ENCODE data around the gene ALPL.
A peak's percentile ranks its signal among the peaks of the same experiment; 100 is the strongest.

ALPL gene

DNA sequence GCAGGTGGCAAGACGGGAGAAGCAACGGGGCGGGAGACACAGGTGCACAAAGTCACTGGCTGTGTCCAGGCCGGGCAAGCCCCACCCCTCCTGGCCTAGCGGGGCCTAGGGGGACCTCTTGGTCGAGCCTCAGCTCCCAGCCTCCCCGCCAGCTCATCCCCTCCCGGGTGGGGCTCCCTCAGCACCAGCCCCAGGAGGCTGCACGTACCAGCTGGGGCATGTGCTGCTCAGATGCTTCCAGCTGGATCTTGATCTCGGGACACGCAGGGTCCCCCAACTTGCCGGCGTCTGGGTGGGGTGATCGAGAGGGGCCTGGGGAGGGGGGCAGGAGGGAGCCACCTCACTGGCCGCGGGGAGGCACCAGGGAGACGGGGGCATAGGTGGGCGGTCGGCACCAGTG, 88.5 kb downstream of the ALPL start:
- H3K27me3 Mint-ChIP-seq, result peaks cover 8% of the 10 kb centered on the region
- no peaks in the 10 kb centered on the region for H3K4me1 Mint-ChIP-seq (ENCODE audit: low read depth)
- H3K9me3 Mint-ChIP-seq, result no peaks in the 10 kb centered on the region
- H3K27ac Mint-ChIP-seq, result no peak overlapping the region
- no peak for DNase-seq
- no peak overlapping the region for H3K4me3 Mint-ChIP-seq
- H3K36me3 Mint-ChIP-seq (ENCODE audit: low read depth), result no peaks in the 10 kb centered on the region

DNA sequence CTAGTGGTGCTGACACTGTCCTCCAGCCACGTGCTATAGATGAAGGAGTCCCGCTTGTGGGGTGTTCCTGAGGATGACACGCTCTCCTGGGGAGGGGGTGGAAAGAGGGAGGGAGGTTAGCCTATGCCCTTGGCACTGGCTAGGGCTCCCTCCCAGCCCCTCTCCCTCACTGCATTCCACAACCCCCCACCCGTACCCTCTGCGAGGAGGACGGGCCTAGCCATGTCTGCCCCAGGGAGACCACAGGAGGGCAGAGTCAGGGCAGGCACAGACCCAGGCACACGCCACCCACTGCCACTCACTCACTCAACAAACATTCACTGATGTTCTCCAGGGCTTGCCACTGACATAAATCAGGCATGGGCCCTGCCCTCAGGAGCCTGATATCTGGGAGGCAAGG, 89.2 kb downstream of the ALPL start:
- no peak overlapping the region for H3K4me3 Mint-ChIP-seq
- no peaks in the 10 kb centered on the region for H3K36me3 Mint-ChIP-seq (ENCODE audit: low read depth)
- DNase-seq, result no peak
- no peaks in the 10 kb centered on the region for H3K4me1 Mint-ChIP-seq (ENCODE audit: low read depth)
- no peaks in the 10 kb centered on the region for H3K9me3 Mint-ChIP-seq
- no peak overlapping the region for H3K27ac Mint-ChIP-seq
- H3K27me3 Mint-ChIP-seq, result peaks cover 8% of the 10 kb centered on the region

DNA sequence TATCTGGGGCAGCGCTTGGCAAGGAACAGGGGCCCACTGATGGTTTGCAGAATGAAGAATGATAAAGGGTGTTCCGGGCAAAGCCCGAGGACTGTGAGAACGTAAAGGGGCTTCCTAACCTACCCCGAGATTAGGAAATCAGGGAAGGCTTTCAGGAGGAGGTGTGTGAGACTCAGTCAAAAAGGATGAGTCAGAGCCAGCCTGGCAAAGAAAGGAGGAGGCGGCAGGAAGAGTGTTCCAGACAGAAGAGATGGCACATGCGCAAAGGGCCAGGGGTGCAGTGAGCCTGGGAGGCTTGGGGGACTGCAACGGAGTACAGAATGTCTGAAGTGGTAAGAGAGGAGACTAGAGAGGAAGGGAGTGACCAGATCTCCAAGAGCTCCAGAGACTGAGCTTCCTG, 89.7 kb downstream of the ALPL start:
- Mint-ChIP-seq H3K9me3 (no peaks in the 10 kb centered on the region), H3K36me3 (ENCODE audit: low read depth) (no peaks in the 10 kb centered on the region), H3K4me3 (no peak overlapping the region)

DNA sequence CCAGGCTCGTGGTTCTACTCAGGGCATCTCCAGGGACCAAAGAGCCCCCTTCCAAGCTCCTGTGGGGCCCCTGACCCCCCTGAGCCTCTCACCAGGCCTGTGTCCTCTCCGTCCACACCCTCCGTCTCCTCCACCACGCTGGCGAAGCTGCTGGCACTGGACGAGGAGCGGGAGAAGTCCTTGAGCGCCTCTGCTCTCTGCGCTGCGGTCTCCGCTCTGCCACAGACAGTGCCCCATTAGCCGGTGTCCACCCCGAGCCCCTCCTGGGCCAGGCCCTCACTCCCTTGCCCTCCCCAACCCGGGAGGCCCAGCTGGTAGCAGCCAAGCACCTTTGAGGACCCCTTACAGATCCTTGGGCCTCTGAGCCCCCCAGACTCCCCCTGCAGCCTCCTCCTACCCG, 90.2 kb downstream of the ALPL start:
- Mint-ChIP-seq H3K4me3 (no peak overlapping the region), H3K9me3 (no peaks in the 10 kb centered on the region), H3K4me1 (ENCODE audit: low read depth) (no peaks in the 10 kb centered on the region), H3K27ac (no peak overlapping the region), H3K27me3 (peaks cover 6% of the 10 kb centered on the region), H3K36me3 (ENCODE audit: low read depth) (no peaks in the 10 kb centered on the region)
- DNase-seq, result no peak

More for the DNA sequence above, 89.7 kb downstream of the ALPL start:
- Mint-ChIP-seq H3K27ac (no peak overlapping the region), H3K27me3 (peaks cover 8% of the 10 kb centered on the region), H3K4me1 (ENCODE audit: low read depth) (no peaks in the 10 kb centered on the region)
- no peak for DNase-seq

DNA sequence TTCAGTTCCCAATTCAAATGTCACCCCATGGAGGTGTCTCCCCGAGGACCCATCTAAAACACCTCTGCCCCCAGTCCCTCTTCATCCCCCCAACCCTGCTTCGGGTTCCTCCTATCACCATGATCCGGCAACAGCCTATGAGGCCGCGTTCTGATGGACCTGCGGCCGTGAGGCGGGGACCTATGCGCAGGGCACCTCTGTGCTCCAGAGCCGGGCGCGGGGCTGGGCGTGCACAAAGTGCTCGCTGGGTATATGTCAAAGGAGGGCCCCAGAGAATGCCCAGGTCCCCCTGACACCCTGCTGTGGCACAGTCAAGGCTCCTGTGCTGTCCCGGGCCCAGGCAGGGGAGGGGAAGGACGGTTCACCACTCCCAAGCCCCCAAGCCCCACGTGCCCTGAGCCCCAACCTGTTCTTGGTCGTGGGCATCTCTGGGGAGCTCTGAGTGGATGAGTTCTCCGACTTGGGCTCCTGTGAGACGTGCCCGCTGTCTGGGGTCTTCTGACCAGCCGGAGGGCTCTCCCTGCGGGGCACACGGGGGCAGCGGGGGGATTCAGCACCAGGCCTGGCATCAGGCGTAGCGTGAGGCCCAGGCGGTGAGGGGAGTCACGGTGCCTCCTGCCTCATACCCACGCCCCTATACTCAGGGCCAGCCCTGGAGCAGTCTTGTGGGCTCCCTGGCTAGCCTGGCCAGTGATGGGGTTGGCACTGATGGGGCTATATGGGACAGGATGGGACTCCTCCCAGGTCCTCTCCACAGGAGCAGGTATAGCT, 92.2 kb downstream of the ALPL start:
- no peaks in the 10 kb centered on the region for H3K9me3 Mint-ChIP-seq
- H3K4me1 Mint-ChIP-seq (ENCODE audit: low read depth), result no peaks in the 10 kb centered on the region
- H3K4me3 Mint-ChIP-seq, result no peak overlapping the region

DNA sequence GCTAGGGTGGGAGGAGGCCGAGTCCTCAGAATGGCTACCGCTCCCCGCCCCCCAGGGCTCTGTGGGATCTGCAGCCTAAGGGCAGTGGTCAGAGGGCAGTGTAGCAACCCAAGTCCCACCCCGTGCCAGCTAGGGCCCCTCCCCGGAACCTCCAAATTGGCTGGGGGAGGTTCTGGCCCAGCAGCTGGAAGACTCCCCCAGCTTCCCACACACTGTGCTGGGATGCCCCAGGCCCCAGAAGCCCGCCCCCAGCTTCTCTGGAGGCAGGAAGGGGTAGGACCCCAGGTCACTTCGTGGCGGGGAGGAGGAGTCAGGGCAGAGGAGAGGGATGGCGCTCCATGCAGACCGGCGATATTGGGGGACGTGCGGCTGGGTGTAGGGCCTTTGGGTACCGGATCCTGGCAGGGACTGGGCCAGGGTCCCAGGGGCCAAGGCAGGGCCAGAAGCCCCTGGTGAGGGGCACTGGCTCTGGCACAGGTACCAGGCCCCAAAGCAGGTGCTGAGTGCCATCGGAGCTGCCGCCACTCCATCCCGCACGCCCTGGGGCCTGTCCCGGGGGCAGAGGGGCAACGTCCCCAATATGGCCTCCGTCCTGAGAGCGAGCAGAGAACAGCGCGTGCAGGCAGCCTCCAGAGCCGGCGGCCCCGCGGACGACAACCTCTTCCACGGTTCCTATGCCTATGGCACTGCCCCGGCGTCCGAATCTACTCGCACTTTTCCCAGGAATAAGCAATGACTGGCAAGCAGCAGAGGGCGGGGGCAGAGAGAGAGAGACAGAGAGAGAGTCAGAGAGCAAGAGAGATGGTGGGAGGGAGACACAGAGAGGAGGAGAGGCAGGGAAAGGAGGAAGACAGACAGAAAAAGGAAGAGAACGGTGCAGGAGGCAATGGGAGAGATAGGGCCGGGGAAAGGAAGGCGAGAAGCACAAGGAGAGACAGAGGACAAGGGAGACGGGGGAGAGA, 94.2 kb downstream of the ALPL start:
- Mint-ChIP-seq H3K27me3 (peaks cover 13% of the 10 kb centered on the region), H3K36me3 (ENCODE audit: low read depth) (no peaks in the 10 kb centered on the region), H3K9me3 (no peaks in the 10 kb centered on the region), H3K4me3 (no peak overlapping the region), H3K27ac (no peak overlapping the region), H3K4me1 (ENCODE audit: low read depth) (peaks cover 10% of the 10 kb centered on the region)
- DNase-seq, result no peak

More for the DNA sequence above, 92.2 kb downstream of the ALPL start:
- Mint-ChIP-seq H3K36me3 (ENCODE audit: low read depth) (no peaks in the 10 kb centered on the region), H3K27me3 (no peaks in the 10 kb centered on the region), H3K27ac (no peak overlapping the region)
- DNase-seq, result no peak

DNA sequence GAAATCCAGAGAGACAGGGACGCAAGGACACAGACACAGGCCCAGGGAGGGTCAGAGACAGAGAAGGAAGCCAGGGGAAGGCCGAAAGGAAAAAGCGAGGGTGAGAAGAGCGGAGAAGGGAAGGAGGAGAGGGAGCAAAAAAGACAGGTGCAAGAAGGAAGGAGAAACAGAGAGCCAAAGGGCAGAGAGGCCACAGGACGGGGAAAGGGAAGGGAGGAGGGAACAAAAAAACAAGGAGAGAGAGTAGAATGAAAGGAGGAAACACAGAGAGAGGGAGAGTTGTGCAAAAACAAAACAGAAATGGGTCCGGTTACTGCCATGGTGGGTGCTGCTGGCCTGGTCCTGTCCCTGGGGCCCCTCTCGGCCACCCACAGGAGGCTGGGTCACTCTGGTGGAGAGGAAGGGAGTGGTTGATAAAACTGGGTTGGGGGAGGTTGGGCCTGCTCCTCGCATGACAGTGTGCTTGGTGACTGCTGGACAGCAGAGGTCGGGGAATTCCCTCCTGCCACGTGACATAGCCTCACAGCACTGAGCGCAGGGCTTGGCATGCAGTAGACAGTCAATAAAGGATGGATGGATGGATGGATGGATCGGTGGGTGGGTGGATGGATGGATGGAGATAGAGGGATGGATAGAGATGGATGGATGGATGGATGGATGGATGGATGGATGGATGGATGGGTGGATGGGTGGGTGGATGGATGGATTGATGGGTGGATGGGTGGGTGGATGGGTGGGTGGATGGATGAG, 95.2 kb downstream of the ALPL start:
- Mint-ChIP-seq H3K36me3 (ENCODE audit: low read depth) (no peaks in the 10 kb centered on the region), H3K9me3 (no peaks in the 10 kb centered on the region), H3K4me3 (no peak overlapping the region), H3K27me3 (peaks cover 22% of the 10 kb centered on the region), H3K4me1 (ENCODE audit: low read depth) (peaks cover 10% of the 10 kb centered on the region), H3K27ac (no peak overlapping the region)
- DNase-seq, result no peak

DNA sequence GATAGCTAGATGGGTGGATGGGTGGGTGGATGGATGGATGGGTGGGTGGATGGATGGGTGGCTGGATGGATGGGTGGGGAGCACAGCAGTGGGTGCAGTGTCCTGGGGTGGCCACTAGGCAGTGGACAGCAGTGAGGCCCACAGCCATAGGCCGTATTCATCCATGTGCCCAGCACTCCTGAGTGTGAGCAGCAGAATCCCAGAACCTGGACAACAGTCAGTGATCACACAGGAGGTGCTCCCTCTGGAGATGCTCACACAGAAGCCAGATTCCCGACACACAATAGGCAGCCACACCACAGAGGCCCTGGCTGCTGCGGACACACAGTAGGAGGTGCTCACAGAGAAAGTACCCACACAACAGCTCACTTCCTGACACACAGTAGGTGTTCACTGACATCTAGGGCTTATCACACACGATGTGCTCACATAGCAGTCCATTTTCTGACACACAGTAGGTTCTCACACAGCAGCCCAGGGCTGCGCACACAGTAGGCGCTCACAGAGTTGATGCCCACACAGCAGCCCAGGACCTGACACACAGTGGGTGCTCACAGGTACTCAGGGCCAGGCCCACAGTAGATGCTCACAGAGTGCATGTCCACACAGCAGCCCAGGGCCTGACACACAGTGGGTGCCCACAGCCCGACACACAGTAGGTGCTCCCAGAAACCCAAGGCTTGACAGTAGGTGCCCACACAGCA, 95.9 kb downstream of the ALPL start:
- no peak overlapping the region for H3K4me3 Mint-ChIP-seq
- peaks cover 10% of the 10 kb centered on the region for H3K4me1 Mint-ChIP-seq (ENCODE audit: low read depth)
- H3K27me3 Mint-ChIP-seq, result peaks cover 25% of the 10 kb centered on the region
- no peak for DNase-seq
- H3K27ac Mint-ChIP-seq, result no peak overlapping the region
- H3K36me3 Mint-ChIP-seq (ENCODE audit: low read depth), result no peaks in the 10 kb centered on the region
- no peaks in the 10 kb centered on the region for H3K9me3 Mint-ChIP-seq

DNA sequence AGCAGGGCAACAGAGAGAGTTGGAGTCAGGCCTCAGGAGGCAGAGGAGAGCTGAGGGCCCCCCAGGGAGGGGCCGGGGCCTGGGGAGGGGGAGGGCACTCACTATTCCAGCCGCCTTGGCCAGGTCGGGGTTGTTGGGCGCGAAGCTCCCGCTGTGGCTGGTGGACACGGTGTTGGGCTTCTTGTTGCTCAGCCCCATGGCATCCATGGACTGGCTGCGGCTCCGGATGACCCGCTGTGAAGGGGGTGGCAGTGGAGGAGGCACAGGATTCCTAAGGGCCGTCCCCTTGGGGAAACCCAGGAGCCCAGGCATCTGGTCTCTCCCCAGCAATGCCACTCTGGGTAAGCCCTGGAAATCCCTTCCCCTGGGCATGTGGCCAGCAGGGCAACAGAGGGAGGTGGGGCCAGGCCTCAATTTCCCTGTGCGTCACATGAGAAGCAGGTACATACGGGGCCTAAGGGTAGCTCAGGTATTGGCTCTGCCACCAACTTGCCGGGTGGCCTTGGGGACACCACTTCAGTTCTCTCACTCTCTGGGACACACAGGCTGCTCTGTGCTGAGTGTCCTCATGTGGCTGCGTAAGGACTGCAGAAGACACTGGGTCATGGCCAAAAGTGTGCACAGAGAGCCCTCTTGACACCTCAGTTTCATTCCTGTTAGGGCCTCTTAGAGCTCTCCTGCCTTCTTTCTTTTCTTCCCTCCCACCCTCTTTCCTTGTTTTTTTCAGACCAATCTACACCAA, 96.9 kb downstream of the ALPL start:
- Mint-ChIP-seq H3K36me3 (ENCODE audit: low read depth) (no peaks in the 10 kb centered on the region), H3K4me1 (ENCODE audit: low read depth) (peaks cover 10% of the 10 kb centered on the region), H3K9me3 (no peaks in the 10 kb centered on the region), H3K27ac (no peak overlapping the region), H3K27me3 (peaks cover 25% of the 10 kb centered on the region), H3K4me3 (no peak overlapping the region)
- no peak for DNase-seq

DNA sequence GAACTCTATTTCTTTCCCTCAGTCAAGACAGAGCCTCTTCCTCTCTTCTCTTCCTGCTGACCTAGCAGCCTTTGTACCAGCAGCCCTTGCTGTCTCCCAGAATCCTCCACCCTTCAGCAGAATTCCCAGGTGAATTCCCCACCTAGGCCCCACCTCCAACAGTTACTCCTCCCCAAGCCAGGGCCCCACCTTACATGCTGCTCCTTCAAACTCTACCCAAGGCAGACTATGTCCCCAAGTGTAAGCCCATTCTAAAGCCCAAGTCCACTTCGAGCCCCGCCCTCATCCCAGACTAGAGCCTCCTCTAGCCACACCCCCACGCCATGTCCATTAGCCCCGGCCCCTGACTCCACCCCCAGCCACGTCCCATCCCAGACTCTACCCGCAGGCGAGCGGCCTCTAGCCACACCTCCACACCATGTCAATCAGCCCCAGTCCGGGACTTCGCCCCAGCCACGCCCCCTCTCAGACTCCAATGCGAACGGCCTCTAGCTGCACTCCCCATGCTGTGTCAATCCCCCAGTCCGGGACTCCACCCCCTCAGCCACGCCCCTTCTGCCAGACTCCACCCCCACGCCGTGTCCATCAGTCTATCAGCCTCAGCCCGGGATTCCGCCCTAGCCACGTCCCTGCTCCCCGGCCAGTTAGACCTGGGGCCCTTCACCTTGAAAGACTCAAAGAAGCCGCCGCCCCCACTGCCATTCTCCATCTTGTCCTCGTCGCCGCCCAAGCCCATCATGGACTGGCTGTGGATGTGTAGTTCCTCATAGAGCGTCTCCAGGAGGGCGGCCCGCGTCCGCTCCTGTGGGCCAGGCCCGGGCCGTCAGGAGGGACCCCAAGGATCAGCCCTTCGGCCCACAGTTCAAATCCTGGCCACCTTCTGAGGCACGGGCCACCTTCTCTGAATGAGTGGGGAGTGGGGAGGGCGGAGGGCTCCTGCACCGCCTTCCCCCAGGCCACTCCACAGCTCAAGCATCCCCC, 98.6 kb downstream of the ALPL start:
- DNase-seq, result peak; percentile 69
- peak overlapping the region; percentile 5 for H3K4me3 Mint-ChIP-seq
- H3K27ac Mint-ChIP-seq, result no peak overlapping the region
- H3K27me3 Mint-ChIP-seq, result peaks cover 25% of the 10 kb centered on the region
- H3K4me1 Mint-ChIP-seq (ENCODE audit: low read depth), result peaks cover 10% of the 10 kb centered on the region
- H3K36me3 Mint-ChIP-seq (ENCODE audit: low read depth), result no peaks in the 10 kb centered on the region
- no peaks in the 10 kb centered on the region for H3K9me3 Mint-ChIP-seq

DNA sequence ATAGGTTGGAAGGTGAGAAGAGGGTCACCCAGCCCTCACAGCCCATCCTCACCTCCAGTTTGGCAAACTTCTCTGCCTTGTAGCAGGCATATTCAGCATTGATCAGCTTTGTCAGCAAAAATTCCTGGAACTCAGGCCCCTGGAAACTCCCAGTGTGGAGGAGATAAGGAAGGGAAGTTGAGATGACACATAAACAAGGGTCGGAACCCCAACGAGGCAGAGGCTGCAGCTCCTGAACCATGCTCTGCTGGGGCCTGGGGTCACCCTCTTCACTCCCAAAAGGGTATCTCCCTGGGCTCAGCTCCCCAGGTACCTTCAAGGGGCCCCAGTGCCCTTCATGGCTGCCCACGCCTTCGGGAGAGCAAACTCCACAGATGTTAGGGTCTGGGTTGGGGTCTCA, 99.6 kb downstream of the ALPL start:
- H3K27ac Mint-ChIP-seq, result no peak overlapping the region
- no peaks in the 10 kb centered on the region for H3K36me3 Mint-ChIP-seq (ENCODE audit: low read depth)
- DNase-seq, result no peak
- peaks cover 25% of the 10 kb centered on the region for H3K27me3 Mint-ChIP-seq
- no peaks in the 10 kb centered on the region for H3K9me3 Mint-ChIP-seq
- H3K4me1 Mint-ChIP-seq (ENCODE audit: low read depth), result peaks cover 10% of the 10 kb centered on the region
- no peak overlapping the region for H3K4me3 Mint-ChIP-seq

DNA sequence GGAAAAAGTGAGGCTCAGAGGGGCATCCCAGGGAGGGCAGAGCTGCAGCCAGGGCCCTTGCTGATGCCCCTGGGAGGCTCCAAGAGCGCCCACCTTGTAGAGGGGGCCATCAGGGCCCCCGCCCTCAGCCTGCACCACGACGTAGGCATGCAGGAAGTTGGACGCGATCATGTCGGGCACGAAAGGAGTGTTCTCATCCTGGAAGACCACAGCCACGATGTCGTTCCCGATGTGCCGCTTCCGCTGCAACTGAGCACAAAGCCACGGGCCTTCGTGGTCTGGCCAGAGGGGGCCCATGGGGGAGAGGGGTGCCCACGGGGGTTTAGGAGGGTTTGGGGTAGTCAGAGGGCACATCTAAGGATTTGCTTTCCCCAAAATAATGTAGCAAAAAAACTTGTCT, 100.8 kb downstream of the ALPL start:
- Mint-ChIP-seq H3K27ac (no peak overlapping the region), H3K4me3 (no peak overlapping the region), H3K27me3 (peaks cover 25% of the 10 kb centered on the region), H3K36me3 (ENCODE audit: low read depth) (no peaks in the 10 kb centered on the region), H3K9me3 (no peaks in the 10 kb centered on the region), H3K4me1 (ENCODE audit: low read depth) (peaks cover 10% of the 10 kb centered on the region)
- DNase-seq, result no peak
